OCI-LY7 (cell line): Measurements from ENCODE around the gene IRF8. TPM values are rescaled to one million over a fixed set of nuclear protein-coding genes. Genes with fewer than 3 reads are reported as not detected.

Experiments
- BruUV-seq: library from RNA; stranded (reverse); fragments of 400-500 nt; replicated peaks from 2 replicates; lab custom pipeline; 2021; lab: Mats Ljungman, UMichigan
- CTCF ChIA-PET: fragments of 300-600 bp; sonication (Branson Sonifier 250); formaldehyde crosslinking; loops from one replicate; lab custom pipeline; 2022; ENCODE audit warnings: antibody characterized with exemption; ENCODE audit not compliant: unreplicated experiment; lab: Charles Lee
- POLR2A ChIA-PET: fragments of 300-600 bp; sonication (Branson Sonifier 250); formaldehyde crosslinking; loops from one replicate; lab custom pipeline; 2022; ENCODE audit warnings: antibody characterized with exemption; lab: Charles Lee
- DNase-seq: peaks from one replicate; pipeline ENCODE4 v3.0.0-alpha.2; 2015; ENCODE audit warnings: low spot score
- H2AFZ ChIP-seq: fragments of 200-600 bp; sonication (generic), shearing (Covaris generic); 2 replicates; pipeline ENCODE4 v1.6.1; 2014; ENCODE audit warnings: mild to moderate bottlenecking, antibody characterized with exemption, low read length, moderate library complexity
- H3K27ac ChIP-seq: fragments of 200-600 bp; sonication (generic); 2 replicates; pipeline ENCODE4 v1.5.1; 2014; ENCODE audit warnings: mixed run types, low read depth, mild to moderate bottlenecking, moderate library complexity, low read length, inconsistent platforms; ENCODE audit not compliant: poor library complexity, severe bottlenecking
- H3K36me3 ChIP-seq: fragments of 200-600 bp; sonication (generic); 2 replicates; pipeline ENCODE4 v1.6.1; 2014; ENCODE audit warnings: mild to moderate bottlenecking, antibody characterized with exemption, low read length, moderate library complexity, mixed read lengths; ENCODE audit not compliant: insufficient read depth
- H3K4me1 ChIP-seq: fragments of 200-600 bp; sonication (generic); 2 replicates; pipeline ENCODE4 v1.5.1; 2014; ENCODE audit warnings: mild to moderate bottlenecking, low read length; ENCODE audit not compliant: insufficient read depth, poor library complexity, severe bottlenecking
- H3K4me2 ChIP-seq: fragments of 200-600 bp; sonication (generic); 2 replicates; pipeline ENCODE4 v1.6.1; 2014; ENCODE audit warnings: mild to moderate bottlenecking, low read length
- H3K4me3 ChIP-seq: fragments of 200-600 bp; sonication (generic); 2 replicates; pipeline ENCODE4 v1.5.1; 2014; ENCODE audit warnings: mild to moderate bottlenecking, low read depth, low read length; ENCODE audit not compliant: poor library complexity, severe bottlenecking
- H3K79me2 ChIP-seq: fragments of 200-600 bp; sonication (generic); 2 replicates; pipeline ENCODE4 v1.6.1; 2016; ENCODE audit warnings: low read depth, mild to moderate bottlenecking, low read length, moderate library complexity, mixed read lengths; ENCODE audit not compliant: insufficient read depth
- H3K9me2 ChIP-seq: fragments of 200-600 bp; sonication (generic); 2 replicates; pipeline ENCODE4 v1.6.1; 2016; ENCODE audit warnings: mild to moderate bottlenecking, low read length, mixed read lengths; ENCODE audit not compliant: insufficient read depth
- H3K9me3 ChIP-seq: fragments of 200-600 bp; sonication (generic); 2 replicates; pipeline ENCODE4 v1.6.1; 2014; ENCODE audit warnings: mild to moderate bottlenecking, mixed run types, low read length, mixed read lengths
- H4K20me1 ChIP-seq: fragments of 200-600 bp; sonication (generic); 2 replicates; pipeline ENCODE4 v1.6.1; 2014; ENCODE audit warnings: mild to moderate bottlenecking, antibody characterized with exemption, low read length, moderate library complexity, mixed read lengths; ENCODE audit not compliant: insufficient read depth
- EZH2phosphoT487 ChIP-seq: fragments of 200-600 bp; sonication (generic); IDR thresholded peaks from 2 replicates; pipeline ENCODE4 v1.6.1; 2018; ENCODE audit warnings: low read depth, borderline replicate concordance, mild to moderate bottlenecking, mixed run types, antibody characterized with exemption, low read length, moderate library complexity, mixed read lengths
- intact Hi-C: fragments of 100-400 bp; cut with micrococcal nuclease; formaldehyde crosslinking; loops from one replicate; pipeline ENCODE4 v1.10.0; 2022; ENCODE audit not compliant: unreplicated experiment
- total RNA-seq, 2 experiments: library from RNA; depleted of rRNA in 1 of 2; stranded (reverse); fragments of >200 nt in 1 of 2; shearing (Covaris generic) in 1 of 2; gene quantifications; 2 replicates each; pipeline ENCODE4 v1.2.3, GENCODE V29; 2014 to 2022
- TF ChIP-seq, protein P1 (sequence below): fragments of 200-600 bp; sonication (generic); conservative IDR thresholded peaks from 2 replicates; pipeline ENCODE4 v1.5.1; 2014; ENCODE audit warnings: mild to moderate bottlenecking, antibody characterized with exemption, low read length, moderate library complexity, mixed read lengths

IRF8 gene
- total RNA-seq, 2 experiments from 2014 or later, result 181 to 224 TPM

DNA sequence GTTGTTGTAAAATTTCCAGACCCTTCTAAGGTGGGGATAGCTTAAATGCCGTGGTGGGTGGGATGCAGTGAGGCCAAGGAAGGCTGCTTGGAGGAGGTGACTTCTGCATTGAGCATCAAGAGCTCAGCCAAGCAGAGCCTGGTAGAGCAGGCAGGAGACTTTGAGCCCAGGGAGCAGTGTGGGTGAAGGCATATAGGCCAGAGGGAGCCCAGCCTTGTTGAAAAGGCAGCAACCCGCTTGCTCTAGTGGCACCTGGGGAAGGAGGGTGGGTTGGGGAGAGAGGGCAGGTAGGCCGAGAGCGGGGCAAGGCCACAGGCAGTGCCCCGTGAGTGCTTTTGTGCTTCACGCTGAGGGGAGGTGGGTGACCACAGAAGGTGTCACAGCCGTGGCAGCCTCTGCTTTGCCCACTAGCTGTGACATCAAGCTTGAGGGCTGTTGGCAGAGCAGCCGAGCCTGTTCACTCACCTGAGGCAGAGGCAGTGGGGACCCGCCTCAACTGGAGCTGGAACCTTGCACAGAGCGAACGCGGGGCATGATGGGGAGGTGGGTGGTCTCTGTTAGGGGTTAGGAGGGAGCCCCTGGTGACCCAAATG lies 56.1 kb downstream of the IRF8 start:
- Histone ChIP-seq H3K4me2 (no peak overlapping the region), H2AFZ (no peak overlapping the region)
- POLR2A ChIA-PET, result interaction anchor here (0.6 to 1.2 kb wide), 2 partner anchors 12 to 483 kb away, joined by 3 read pairs; no protein-coding TSS in a partner anchor

DNA sequence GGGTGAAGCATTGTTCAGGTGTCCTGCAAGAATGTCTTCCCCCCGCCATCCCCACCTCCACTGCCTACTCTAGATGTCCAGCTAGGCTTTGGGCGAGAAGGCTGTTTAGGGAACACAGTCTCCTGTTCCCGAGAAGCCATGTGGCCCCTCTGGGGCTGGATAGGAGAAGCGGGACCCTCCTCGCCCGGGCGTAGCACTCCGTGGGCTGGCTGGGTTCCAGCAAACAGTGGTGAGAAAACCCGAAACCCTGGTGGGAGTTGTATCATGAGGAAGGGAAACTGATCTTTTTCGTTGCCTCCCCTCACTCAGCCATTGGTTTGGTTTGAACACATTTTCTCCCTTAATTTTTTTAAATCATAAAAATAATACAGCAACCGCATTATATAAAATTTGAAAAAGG lies 56.6 kb downstream of the IRF8 start:
- Histone ChIP-seq H3K27ac (no peak overlapping the region), H3K4me3 (no peak overlapping the region)
- intact Hi-C loops, result no loop called here

More for the DNA sequence above, 56.1 kb downstream of the IRF8 start:
- H3K9me2 ChIP-seq, result no peaks in the 10 kb centered on the region
- no peaks in the 10 kb centered on the region for H3K9me3 ChIP-seq
- H4K20me1 ChIP-seq, result no peaks in the 10 kb centered on the region
- no peak overlapping the region for H3K4me3 ChIP-seq
- BruUV-seq, result no TSS peak
- H3K36me3 ChIP-seq, result no peaks in the 10 kb centered on the region
- no peak overlapping the region for H3K27ac ChIP-seq
- intact Hi-C loops, result no loop called here
- no peaks in the 10 kb centered on the region for H3K79me2 ChIP-seq
- TF ChIP-seq, protein P1, sequence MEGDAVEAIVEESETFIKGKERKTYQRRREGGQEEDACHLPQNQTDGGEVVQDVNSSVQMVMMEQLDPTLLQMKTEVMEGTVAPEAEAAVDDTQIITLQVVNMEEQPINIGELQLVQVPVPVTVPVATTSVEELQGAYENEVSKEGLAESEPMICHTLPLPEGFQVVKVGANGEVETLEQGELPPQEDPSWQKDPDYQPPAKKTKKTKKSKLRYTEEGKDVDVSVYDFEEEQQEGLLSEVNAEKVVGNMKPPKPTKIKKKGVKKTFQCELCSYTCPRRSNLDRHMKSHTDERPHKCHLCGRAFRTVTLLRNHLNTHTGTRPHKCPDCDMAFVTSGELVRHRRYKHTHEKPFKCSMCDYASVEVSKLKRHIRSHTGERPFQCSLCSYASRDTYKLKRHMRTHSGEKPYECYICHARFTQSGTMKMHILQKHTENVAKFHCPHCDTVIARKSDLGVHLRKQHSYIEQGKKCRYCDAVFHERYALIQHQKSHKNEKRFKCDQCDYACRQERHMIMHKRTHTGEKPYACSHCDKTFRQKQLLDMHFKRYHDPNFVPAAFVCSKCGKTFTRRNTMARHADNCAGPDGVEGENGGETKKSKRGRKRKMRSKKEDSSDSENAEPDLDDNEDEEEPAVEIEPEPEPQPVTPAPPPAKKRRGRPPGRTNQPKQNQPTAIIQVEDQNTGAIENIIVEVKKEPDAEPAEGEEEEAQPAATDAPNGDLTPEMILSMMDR, result no peak
- no peak for TF ChIP-seq EZH2phosphoT487
- no peak for DNase-seq
- CTCF ChIA-PET, result no interaction called here
- peaks cover 7% of the 10 kb centered on the region for H3K4me1 ChIP-seq

DNA sequence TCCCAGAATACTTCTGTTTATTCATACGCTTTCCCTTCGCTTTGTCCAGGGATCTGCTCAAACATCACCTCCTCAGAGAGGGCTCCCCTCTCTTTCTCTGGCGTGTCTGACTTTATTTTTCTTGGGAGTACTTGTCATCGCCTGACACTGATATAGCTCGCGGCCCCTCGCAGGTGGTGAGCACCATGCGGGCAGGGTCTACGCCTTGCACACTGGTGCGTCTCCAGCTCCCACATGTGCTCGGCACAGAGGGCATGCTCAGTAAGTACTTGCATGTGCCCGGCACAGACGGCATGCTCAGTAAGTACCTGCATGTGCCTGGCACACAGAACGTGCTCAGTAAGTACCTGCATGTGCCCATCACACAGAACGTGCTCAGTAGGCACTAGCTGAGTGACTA lies 57.5 kb downstream of the IRF8 start:
- no peaks in the 10 kb centered on the region for H3K36me3 ChIP-seq
- no peaks in the 10 kb centered on the region for H4K20me1 ChIP-seq
- no peaks in the 10 kb centered on the region for H3K9me2 ChIP-seq
- no peak overlapping the region for H3K4me3 ChIP-seq
- intact Hi-C loops, result no loop called here
- no peak overlapping the region for H3K4me2 ChIP-seq
- peaks cover 3% of the 10 kb centered on the region for H3K4me1 ChIP-seq
- H3K9me3 ChIP-seq, result no peaks in the 10 kb centered on the region
- H3K79me2 ChIP-seq, result no peaks in the 10 kb centered on the region
- DNase-seq, result no peak
- POLR2A ChIA-PET, result no interaction called here
- CTCF ChIA-PET, result no interaction called here
- no peak overlapping the region for H3K27ac ChIP-seq
- H2AFZ ChIP-seq, result no peak overlapping the region
- BruUV-seq, result no TSS peak
- TF ChIP-seq EZH2phosphoT487, result no peak
- TF ChIP-seq, protein P1, result no peak

More for the DNA sequence above, 56.6 kb downstream of the IRF8 start:
- no peak overlapping the region for H3K4me2 ChIP-seq
- ChIA-PET CTCF (no interaction called here), POLR2A (interaction anchor here (0.6 kb wide), 1 partner anchor 569 kb away, joined by 3 read pairs; no protein-coding TSS in a partner anchor)
- BruUV-seq, result no TSS peak
- DNase-seq, result no peak
- no peaks in the 10 kb centered on the region for H3K9me3 ChIP-seq
- H3K9me2 ChIP-seq, result no peaks in the 10 kb centered on the region
- H3K36me3 ChIP-seq, result no peaks in the 10 kb centered on the region
- H2AFZ ChIP-seq, result no peak overlapping the region
- TF ChIP-seq, protein P1, result no peak
- TF ChIP-seq EZH2phosphoT487, result no peak
- H4K20me1 ChIP-seq, result no peaks in the 10 kb centered on the region
- peaks cover 3% of the 10 kb centered on the region for H3K4me1 ChIP-seq
- H3K79me2 ChIP-seq, result no peaks in the 10 kb centered on the region
